Keratinocyte (primary cell): ENCODE data around the gene SHMT2.

Experiments used
- EZH2 ChIP-seq: IDR thresholded peaks from one replicate; pipeline ENCODE4 v1.6.1; 2012; ENCODE audit warnings: inconsistent platforms, mild to moderate bottlenecking, low read length, moderate library complexity
- TF ChIP-seq, protein P1 (sequence below), 3 experiments: IDR thresholded peaks in 1 of 3; conservative IDR thresholded peaks in 1 of 3; optimal IDR thresholded peaks in 1 of 3; 2 replicates in 2 of 3; 3 replicates in 1 of 3; pipeline versions ENCODE3 to v1.5.1; 2011; ENCODE audit warnings: low read length in 3 of 3, mild to moderate bottlenecking in 3 of 3, moderate library complexity in 2 of 3, control low read depth in 1 of 3, inconsistent platforms in 1 of 3; ENCODE audit not compliant: insufficient read depth in 2 of 3; ENCODE audit errors: extremely low read depth in 1 of 3

DNA sequence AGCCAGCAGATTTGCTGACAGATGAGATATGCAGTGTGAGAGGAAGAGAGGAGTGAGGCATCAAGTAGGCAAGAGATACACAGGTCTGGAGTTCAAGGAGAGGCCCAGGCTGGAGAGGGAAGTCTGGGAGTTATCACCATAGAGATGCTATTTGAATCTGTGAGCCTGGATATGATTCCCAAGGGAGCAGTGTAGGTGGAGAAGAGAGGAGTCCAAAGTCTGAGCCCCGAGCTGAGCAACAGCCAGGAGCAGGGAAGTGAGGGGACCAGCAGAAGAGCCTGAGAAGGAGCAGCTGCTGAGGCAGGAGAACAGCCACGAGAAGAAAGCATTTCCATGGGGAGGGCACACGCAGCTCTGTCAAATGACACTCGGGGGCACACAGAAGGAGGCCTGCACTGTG, 33.1 kb upstream of the SHMT2 start:
- TF ChIP-seq, protein P1, sequence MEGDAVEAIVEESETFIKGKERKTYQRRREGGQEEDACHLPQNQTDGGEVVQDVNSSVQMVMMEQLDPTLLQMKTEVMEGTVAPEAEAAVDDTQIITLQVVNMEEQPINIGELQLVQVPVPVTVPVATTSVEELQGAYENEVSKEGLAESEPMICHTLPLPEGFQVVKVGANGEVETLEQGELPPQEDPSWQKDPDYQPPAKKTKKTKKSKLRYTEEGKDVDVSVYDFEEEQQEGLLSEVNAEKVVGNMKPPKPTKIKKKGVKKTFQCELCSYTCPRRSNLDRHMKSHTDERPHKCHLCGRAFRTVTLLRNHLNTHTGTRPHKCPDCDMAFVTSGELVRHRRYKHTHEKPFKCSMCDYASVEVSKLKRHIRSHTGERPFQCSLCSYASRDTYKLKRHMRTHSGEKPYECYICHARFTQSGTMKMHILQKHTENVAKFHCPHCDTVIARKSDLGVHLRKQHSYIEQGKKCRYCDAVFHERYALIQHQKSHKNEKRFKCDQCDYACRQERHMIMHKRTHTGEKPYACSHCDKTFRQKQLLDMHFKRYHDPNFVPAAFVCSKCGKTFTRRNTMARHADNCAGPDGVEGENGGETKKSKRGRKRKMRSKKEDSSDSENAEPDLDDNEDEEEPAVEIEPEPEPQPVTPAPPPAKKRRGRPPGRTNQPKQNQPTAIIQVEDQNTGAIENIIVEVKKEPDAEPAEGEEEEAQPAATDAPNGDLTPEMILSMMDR (optimal IDR thresholded peaks at IDR 0.05 in 1 of 3, IDR thresholded peaks at IDR 0.05 in 1 of 3, conservative IDR thresholded peaks at IDR 0.05 in 1 of 3; ENCODE audit: extremely low read depth in 1 of 3, insufficient read depth in 2 of 3, low read length in 3 of 3), result no peak
- no peak for TF ChIP-seq EZH2
